SJCRH30 (cell line): ENCODE results near the gene AOX1. TPM values are rescaled to one million over a fixed set of nuclear protein-coding genes. Genes with fewer than 3 reads are reported as not detected.
"Not testable (repeated sequence)": the region's sequence is repeated elsewhere in the genome, so short reads cannot be mapped to it uniquely, and the experiment has no call there.

ENCODE experiments used
- DNase-seq, 2 experiments: peaks; one replicate each; pipeline ENCODE4 v3.0.0-alpha.2; 2015 to 2020
- H3K27ac ChIP-seq: fragments of 250-450 bp; sonication (Bioruptor Pico); 2 replicates; pipeline ENCODE4 v1.5.1; 2020; ENCODE audit warnings: mild to moderate bottlenecking, moderate library complexity
- H3K27me3 ChIP-seq: fragments of 250-450 bp; sonication (Bioruptor Pico); 2 replicates; pipeline ENCODE4 v1.5.1; 2020; ENCODE audit warnings: mild to moderate bottlenecking, moderate library complexity
- H3K36me3 ChIP-seq: fragments of 250-450 bp; sonication (Bioruptor Pico); 2 replicates; pipeline ENCODE4 v1.5.1; 2020; ENCODE audit warnings: mild to moderate bottlenecking, moderate library complexity
- H3K4me1 ChIP-seq: fragments of 250-450 bp; sonication (Bioruptor Pico); 2 replicates; pipeline ENCODE4 v1.5.1; 2020; ENCODE audit warnings: mild to moderate bottlenecking, moderate library complexity
- H3K4me3 ChIP-seq: fragments of 250-450 bp; sonication (Bioruptor Pico); 2 replicates; pipeline ENCODE4 v1.5.1; 2020; ENCODE audit warnings: mild to moderate bottlenecking, moderate library complexity
- H3K9me3 ChIP-seq: fragments of 250-450 bp; sonication (Bioruptor Pico); replicated peaks from 2 replicates; pipeline ENCODE4 v1.5.1; 2020; ENCODE audit warnings: mild to moderate bottlenecking, moderate library complexity
- total RNA-seq: library from RNA; depleted of rRNA; stranded (reverse); fragments of >200 nt; shearing (Covaris generic); gene quantifications from 2 replicates; pipeline ENCODE4 v1.2.3, GENCODE V29; 2014

The AOX1 gene
- total RNA-seq, 1 experiment from 2014 or later, result 0.57 TPM

GRCh38 chr2:200679127-200679526, 93.3 kb downstream of the AOX1 start:
- Histone ChIP-seq H3K4me3 (no peak overlapping the region), H3K27me3 (no peaks in the 10 kb centered on the region), H3K27ac (no peak overlapping the region), H3K4me1 (no peaks in the 10 kb centered on the region), H3K36me3 (no peaks in the 10 kb centered on the region), H3K9me3 (no peaks in the 10 kb centered on the region)
- no peak for DNase-seq

- Histone ChIP-seq H3K9me3 (no peaks in the 10 kb centered on the region), H3K27me3 (no peaks in the 10 kb centered on the region), H3K27ac (no peak overlapping the region), H3K4me1 (no peaks in the 10 kb centered on the region), H3K4me3 (no peak overlapping the region), H3K36me3 (no peaks in the 10 kb centered on the region)
- no peak for DNase-seq
These were observed 93.7 kb downstream of the AOX1 start for GRCh38 chr2:200679535-200679934.

GRCh38 chr2:200681697-200682096, 95.9 kb downstream of the AOX1 start:
- DNase-seq, result no peak
- H3K9me3 ChIP-seq, result no peaks in the 10 kb centered on the region
- H3K36me3 ChIP-seq, result no peaks in the 10 kb centered on the region
- no peak overlapping the region for H3K4me3 ChIP-seq
- no peaks in the 10 kb centered on the region for H3K4me1 ChIP-seq
- H3K27me3 ChIP-seq, result no peaks in the 10 kb centered on the region
- no peak overlapping the region for H3K27ac ChIP-seq

DNA sequence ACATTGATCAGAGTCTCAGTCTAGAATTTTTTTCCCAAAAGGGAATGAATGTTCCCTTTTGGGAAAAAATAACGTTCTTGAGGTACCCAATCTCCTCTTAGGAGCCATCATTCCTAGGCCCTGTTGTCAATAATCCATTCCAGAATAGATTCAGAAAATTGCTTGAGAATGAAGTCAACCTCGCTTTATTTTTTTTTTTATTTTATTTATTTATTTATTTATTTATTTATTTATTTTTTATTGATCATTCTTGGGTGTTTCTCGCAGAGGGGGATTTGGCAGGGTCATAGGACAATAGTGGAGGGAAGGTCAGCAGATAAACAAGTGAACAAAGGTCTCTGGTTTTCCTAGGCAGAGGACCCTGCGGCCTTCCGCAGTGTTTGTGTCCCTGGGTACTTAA, 96.6 kb downstream of the AOX1 start:
- not testable (repeated sequence) for H3K27me3 ChIP-seq, H3K36me3 ChIP-seq, H3K9me3 ChIP-seq, H3K4me1 ChIP-seq, H3K4me3 ChIP-seq, H3K27ac ChIP-seq, DNase-seq

GRCh38 chr2:200687922-200688920, 102.4 kb downstream of the AOX1 start:
- Histone ChIP-seq H3K27me3 (no peaks in the 10 kb centered on the region), H3K4me3 (no peak overlapping the region), H3K36me3 (no peaks in the 10 kb centered on the region), H3K4me1 (no peaks in the 10 kb centered on the region), H3K9me3 (no peaks in the 10 kb centered on the region), H3K27ac (no peak overlapping the region)
- DNase-seq, result no peak

DNA sequence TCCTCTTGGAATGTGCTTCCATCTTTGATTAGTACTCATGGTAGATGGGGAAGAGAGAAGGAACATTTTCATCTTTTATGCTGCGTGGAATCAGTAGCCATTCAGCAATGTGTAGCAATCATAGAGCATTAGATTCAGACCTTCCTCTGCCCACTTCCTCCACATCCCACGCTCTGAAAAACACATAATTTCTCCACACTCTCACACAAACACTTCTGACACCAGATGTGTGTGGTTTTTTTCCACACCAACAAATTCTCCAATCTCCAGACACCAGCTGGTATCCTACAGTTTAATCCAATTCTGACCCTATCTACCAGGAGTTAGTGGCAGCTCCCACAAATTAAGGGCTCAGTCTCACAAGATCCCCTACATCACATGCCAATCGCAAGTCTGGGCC, 103.3 kb downstream of the AOX1 start:
- Histone ChIP-seq H3K27me3 (no peaks in the 10 kb centered on the region), H3K36me3 (no peaks in the 10 kb centered on the region), H3K4me3 (no peak overlapping the region), H3K27ac (no peak overlapping the region), H3K9me3 (no peaks in the 10 kb centered on the region), H3K4me1 (no peaks in the 10 kb centered on the region)
- no peak for DNase-seq

DNA sequence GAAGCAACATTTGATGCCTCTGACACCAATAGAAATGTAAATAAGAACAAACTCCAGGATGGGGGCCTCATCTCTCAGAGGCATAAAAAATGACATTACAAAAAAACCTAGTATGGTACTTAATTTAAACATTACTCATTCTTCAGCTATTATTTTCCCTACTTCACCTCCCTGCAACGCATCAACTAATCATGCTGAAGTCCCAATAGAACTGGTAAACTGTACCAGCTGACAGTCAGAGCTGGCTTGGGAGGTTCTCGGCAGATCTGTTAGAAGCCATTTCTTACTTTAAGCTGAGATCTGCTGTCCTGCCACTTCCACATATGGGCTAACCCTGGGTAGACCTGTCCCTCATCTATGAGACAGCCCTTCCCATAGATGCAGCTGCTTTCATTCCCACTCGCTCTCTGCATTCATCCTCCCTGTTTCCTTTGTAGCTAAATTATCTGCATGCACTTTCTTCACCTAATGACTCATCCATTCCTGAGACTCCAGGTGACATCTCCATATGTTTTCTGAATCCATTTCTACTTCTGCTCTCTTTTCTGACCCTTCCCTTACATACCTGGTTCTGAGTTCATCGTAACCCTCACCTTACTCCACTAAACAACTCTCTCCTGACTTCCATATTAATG, 108.1 kb downstream of the AOX1 start:
- Histone ChIP-seq H3K4me3 (no peak overlapping the region), H3K4me1 (no peaks in the 10 kb centered on the region), H3K27ac (no peak overlapping the region), H3K36me3 (no peaks in the 10 kb centered on the region), H3K9me3 (no peaks in the 10 kb centered on the region), H3K27me3 (no peaks in the 10 kb centered on the region)
- no peak for DNase-seq

DNA sequence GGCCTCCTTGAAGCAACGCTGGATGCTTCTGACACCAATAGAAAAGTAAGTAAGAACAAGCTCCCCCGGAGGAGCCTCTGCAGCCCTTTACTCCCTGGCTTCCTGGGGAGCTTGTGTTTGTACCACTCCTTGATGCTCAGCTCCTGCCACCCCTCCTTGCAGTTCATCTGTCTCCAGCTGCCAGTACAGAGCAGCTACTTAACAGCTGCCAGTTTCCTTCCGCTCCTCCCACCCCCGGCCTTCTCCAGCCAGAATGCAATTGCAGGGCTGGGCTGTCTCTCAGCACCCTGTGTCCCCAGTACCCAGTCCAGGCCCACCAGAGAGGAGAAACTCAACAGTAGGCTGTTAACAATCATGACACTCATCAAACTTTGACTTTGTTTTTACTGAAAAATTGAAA, 109.4 kb downstream of the AOX1 start:
- Histone ChIP-seq H3K4me3 (no peak overlapping the region), H3K36me3 (no peaks in the 10 kb centered on the region), H3K4me1 (no peaks in the 10 kb centered on the region), H3K9me3 (no peaks in the 10 kb centered on the region), H3K27ac (no peak overlapping the region), H3K27me3 (no peaks in the 10 kb centered on the region)
- DNase-seq, result peak; percentile 46 to 56

DNA sequence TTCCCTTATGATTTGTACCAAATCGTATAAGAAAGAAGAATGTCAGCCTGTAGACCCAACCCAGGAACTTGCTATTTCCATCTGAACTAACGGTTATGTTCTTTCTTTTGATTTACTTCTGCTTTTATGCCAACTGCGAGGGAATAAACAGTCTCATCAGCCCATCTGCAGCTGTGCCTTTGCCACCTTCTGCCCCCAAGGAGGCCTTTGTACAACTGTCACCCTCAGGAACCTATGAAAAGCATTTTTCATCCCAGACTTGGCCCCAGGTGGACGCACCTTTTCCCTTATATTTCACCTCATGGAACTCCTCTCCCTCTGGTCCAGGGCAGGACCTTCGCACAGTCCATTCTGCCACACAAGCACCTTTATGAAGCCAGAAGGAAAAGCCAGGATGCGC, 109.8 kb downstream of the AOX1 start:
- Histone ChIP-seq H3K4me1 (no peaks in the 10 kb centered on the region), H3K36me3 (no peaks in the 10 kb centered on the region), H3K27me3 (no peaks in the 10 kb centered on the region), H3K27ac (no peak overlapping the region), H3K9me3 (no peaks in the 10 kb centered on the region), H3K4me3 (no peak overlapping the region)
- DNase-seq, result no peak

GRCh38 chr2:200698217-200698616, 112.4 kb downstream of the AOX1 start:
- no peaks in the 10 kb centered on the region for H3K27me3 ChIP-seq
- no peaks in the 10 kb centered on the region for H3K9me3 ChIP-seq
- no peaks in the 10 kb centered on the region for H3K4me1 ChIP-seq
- no peak for DNase-seq
- H3K27ac ChIP-seq, result no peak overlapping the region
- no peaks in the 10 kb centered on the region for H3K36me3 ChIP-seq
- no peak overlapping the region for H3K4me3 ChIP-seq

- no peaks in the 10 kb centered on the region for H3K36me3 ChIP-seq
- DNase-seq, result no peak
- no peak overlapping the region for H3K4me3 ChIP-seq
- no peaks in the 10 kb centered on the region for H3K27me3 ChIP-seq
- no peaks in the 10 kb centered on the region for H3K9me3 ChIP-seq
- H3K27ac ChIP-seq, result no peak overlapping the region
- no peaks in the 10 kb centered on the region for H3K4me1 ChIP-seq
These were observed 113.5 kb downstream of the AOX1 start for GRCh38 chr2:200699310-200699709.

DNA sequence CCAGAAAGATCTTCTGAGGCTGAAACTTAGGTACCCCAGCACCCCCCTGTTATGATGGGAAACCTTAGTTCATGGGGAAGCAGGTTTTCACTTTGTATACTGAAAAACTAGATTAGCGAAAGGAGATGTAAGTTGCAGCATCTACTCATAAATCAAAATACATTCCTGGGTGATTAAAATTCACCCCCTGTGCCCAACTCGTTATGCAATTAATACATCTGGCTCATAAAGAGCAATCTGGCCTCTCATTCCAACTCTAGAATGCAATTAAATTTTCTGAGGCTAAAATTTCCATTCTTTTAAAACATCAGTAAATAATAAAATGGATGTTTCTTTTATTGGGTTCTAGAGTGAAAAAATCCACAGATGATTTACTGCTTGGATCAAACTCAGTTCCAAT, 115.0 kb downstream of the AOX1 start:
- Histone ChIP-seq H3K27me3 (no peaks in the 10 kb centered on the region), H3K9me3 (no peaks in the 10 kb centered on the region)
- no peak for DNase-seq

GRCh38 chr2:200702044-200702443, 116.2 kb downstream of the AOX1 start:
- Histone ChIP-seq H3K4me1 (no peaks in the 10 kb centered on the region), H3K27ac (no peak overlapping the region), H3K4me3 (no peak overlapping the region), H3K27me3 (no peaks in the 10 kb centered on the region), H3K9me3 (no peaks in the 10 kb centered on the region), H3K36me3 (no peaks in the 10 kb centered on the region)
- DNase-seq, result no peak

More for the DNA sequence above, 115.0 kb downstream of the AOX1 start:
- Histone ChIP-seq H3K4me1 (no peaks in the 10 kb centered on the region), H3K4me3 (no peak overlapping the region), H3K27ac (no peak overlapping the region), H3K36me3 (no peaks in the 10 kb centered on the region)

DNA sequence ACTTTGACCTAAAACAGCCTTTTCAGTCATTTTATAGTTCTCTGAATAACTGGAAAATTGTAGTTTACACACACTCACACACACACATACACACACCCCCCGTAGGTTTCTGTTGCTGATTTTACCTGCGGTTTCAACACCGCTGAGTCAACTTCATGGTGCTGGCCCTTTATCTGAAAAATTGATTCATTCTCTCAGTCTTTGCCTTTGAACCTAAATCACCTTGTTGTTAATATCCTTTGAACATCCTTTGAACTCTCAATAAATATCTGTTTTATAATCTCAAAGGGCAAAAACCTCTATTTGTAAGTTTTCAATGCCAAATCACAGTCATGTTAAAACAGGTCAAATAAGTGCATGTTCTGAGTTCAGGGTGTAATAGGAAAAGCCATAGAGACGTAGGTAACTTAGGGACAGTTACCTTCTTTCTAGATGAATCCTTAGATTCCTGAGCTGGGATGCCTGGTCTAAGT, 116.9 kb downstream of the AOX1 start:
- Histone ChIP-seq H3K27ac (no peak overlapping the region), H3K36me3 (no peaks in the 10 kb centered on the region), H3K4me3 (no peak overlapping the region), H3K9me3 (no peaks in the 10 kb centered on the region), H3K27me3 (no peaks in the 10 kb centered on the region), H3K4me1 (no peaks in the 10 kb centered on the region)
- DNase-seq, result no peak

- Histone ChIP-seq H3K36me3 (no peaks in the 10 kb centered on the region), H3K4me3 (no peak overlapping the region), H3K4me1 (no peaks in the 10 kb centered on the region), H3K9me3 (no peaks in the 10 kb centered on the region), H3K27me3 (no peaks in the 10 kb centered on the region), H3K27ac (no peak overlapping the region)
- DNase-seq, result peak; percentile 32 to 71
These were observed 117.5 kb downstream of the AOX1 start for GRCh38 chr2:200703127-200703925.
